Measurements from ENCODE around the gene IL31.

- no peak for TF ChIP-seq EZH2phosphoT487 (IDR thresholded peaks at IDR 0.05; ENCODE audit: low read depth)
- TF ChIP-seq CTCF (IDR thresholded peaks at IDR 0.05; ENCODE audit: low read depth, low read length) = no peak
Observed at GRCh38 chr12:122206976-122207375, 33.0 kb upstream of the IL31 start.

Measured in OCI-LY3 (cell line).